GM04504 (cell line): Measurements from ENCODE around the gene DDX41.

Source experiments
- DNase-seq: peaks from one replicate; pipeline ENCODE4 v3.0.0-alpha.2; 2012; ENCODE audit warnings: low read depth

Gene DDX41

GRCh38 chr5:177483994-177484901 lies 32.5 kb downstream of the DDX41 start:
- no peak for DNase-seq

- DNase-seq = no peak
Observed at GRCh38 chr5:177483042-177483441, 33.7 kb downstream of the DDX41 start.

DNA sequence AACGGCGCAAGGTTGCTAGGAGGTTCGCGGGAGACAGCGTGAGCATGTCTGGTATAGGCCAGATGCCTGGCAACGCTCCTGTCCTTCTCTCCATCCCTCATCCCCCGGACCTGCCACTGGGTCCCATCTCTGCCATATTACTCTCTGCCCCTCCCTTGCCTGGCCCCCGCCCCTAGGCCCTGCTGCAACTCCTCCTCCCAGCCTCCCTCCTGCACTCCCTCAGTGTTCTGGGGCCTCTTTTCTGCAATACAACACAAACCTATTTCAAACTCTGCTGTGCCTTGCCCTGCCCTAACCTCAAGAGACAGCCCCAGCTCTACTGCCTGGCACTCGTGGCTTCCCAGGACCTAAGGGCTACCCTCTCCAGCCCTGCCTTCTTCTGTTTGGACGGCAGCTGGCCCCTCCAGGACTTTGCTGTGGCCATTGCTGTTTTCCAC lies 34.4 kb downstream of the DDX41 start:
- no peak for DNase-seq

DNA sequence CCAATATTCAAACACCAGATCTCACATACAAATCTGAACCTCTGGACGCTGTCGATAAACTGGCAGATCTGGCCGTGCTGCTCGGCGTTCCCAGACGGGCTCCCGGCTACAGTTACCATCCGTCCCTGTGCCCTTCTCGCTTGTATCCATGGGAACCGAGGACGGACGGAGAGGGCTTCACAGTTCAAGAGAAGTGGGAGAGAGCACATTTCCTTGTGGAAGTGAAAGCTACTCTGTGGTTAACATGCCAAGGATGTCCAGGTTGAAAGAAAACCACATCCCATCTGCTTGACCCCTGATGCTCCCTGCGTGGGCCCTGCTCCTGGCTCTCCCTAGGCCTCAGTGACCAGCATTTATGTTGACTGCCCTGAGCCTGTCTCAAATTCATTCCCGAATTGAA lies 37.0 kb downstream of the DDX41 start:
- no peak for DNase-seq

DNA sequence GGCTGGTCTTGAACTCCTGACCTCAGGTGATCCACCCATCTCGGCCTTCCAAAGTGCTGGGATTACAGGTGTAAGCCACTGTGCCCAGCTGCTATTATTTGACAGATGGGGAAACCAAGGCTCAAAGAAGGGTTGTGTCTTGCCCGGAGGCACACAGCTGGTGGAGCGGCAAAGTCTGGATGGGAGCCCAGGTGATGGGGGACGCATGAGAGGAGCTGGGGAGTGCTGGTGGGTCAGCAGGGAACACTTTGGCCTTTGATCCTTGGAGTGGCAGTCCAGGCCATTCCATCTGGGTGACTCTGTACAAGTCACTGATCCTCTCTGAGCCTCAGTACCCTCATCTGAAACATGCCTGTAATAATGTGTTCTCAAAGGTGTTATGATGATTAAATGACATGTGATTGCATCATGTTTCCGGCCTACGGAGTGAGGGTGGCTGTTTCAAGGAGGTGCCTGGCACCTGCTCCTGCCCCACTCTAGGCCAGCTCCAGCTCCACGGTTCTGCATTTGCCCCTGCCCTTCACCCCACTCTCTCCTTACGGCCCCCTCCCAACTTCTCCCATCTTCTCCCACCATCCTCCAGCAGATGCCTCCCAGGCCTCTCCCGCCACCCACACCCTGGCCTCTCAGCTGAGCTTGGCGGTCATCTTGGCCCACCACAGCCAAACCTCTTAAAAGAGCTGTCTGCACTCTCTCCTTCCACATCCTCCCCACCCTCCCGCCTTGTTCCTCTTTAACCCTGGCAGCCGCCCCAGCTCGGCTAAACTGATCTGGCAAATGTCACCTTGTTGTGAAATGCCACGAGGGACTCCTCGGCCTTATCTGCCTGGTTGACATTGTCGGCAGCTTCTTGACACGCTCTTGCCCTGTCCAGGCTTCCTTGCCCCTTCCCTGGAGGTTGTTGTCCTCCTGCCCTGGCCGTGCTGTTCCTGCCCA lies 37.8 kb downstream of the DDX41 start:
- DNase-seq = no peak

DNA sequence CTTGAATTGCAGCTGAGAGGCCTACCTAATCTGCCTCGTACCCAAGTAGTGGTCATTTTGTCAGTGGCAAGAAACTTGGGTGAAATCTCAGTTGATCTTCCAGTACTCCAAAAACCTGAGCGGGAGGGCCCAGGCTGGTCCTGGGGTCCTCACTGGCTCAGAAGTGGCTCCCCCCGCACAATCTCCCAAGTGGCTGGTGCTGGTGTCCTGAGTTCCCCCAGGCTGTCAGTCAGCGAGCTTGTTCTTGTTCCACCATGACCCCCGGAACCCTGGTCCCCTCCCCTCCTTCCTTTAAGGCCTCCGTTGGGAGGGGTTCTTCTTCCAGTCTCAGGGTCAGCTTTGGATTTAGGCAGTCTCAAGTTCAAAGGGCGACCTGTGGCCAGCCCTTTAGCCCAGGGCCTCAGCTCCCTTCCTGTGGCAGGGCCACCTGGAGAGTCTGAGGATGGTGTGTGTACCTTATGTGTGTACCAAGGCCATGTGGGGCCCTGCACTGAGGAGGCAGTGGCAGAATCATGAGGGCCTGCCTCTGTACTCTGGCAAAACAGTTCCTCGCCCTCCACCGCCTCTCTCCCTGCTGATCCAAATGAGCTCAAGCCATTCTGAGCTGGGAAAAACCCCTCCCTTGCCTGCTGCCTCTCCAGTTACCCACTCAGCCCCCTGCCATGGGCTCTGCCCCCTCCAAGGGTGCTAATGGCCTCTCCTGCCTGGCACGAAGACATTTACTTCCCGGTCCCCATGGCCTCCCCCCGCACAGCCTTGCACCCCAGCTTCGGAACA lies 38.9 kb downstream of the DDX41 start:
- no peak for DNase-seq

DNA sequence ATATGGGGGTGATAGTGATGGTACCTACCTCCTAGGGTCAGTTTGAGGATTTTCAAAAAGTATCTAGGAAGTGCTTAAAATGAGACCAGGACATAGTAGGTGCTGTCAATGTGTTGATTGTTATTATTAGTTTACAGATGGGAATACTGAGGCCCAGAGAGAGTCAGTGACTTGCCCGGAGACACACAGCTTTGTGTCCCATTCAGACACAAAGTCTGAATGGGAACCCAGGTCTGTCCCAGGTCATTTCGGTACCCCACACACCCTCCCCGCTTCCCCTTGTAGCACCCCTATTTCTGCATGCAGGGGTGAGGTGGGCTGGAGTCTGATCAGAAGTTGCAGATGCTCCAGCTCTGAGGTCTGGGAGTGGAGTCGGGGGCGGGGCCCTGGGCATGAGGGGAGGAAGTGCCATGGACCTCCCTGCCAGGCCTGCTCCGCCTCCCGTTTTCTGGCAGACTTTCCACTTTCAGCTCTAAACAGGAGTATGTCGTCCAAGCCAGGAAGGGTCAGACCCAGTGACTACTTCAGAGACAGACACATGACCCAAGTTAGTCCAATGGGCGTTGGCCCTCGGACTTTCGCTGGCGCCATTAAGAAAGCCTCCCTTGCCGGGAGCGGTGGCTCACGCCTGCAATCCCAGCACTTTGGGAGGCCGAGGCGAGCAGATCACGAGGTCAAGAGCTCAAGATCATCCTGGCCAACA lies 40.1 kb downstream of the DDX41 start:
- DNase-seq = no peak

GRCh38 chr5:177475563-177476427 lies 41.0 kb downstream of the DDX41 start:
- no peak for DNase-seq

- no peak for DNase-seq
Observed at GRCh38 chr5:177474846-177475562, 41.8 kb downstream of the DDX41 start.

DNA sequence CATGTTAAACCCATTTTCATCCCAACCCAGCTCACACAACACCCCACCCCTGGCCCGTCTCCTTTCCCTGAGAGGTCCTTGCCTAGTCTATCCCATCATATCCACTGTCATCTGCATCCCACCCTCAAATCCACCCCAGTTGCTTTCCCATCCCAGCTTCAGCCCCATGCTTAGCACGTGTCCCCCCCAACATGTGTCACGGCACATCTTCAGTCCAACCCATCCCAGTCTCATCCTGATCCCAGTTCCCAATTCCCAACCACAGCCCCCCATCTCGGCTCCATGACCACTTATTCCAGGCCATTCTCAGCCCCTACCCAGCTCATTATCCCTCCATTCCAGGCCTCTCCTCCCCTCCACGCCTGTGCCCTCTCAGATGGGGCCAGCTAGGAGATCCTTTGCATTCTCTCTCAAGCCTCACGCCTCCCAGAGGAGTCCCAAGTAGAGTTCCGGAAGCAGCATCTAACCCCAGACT lies 42.7 kb downstream of the DDX41 start:
- no peak for DNase-seq

GRCh38 chr5:177473443-177474001 lies 43.2 kb downstream of the DDX41 start, which contains the start of gene DBN1:
Gene DBN1 (minus strand): TSS chr5:177473634. CDS start chr5:177473521, 113 bp downstream.
- DNase-seq = no peak

- DNase-seq = no peak
Observed at GRCh38 chr5:177472460-177473442, 44.0 kb downstream of the DDX41 start.

- DNase-seq = no peak
Observed at GRCh38 chr5:177471610-177472356, 45.0 kb downstream of the DDX41 start.

- no peak for DNase-seq
Observed at GRCh38 chr5:177470759-177471536, 45.8 kb downstream of the DDX41 start.

DNA sequence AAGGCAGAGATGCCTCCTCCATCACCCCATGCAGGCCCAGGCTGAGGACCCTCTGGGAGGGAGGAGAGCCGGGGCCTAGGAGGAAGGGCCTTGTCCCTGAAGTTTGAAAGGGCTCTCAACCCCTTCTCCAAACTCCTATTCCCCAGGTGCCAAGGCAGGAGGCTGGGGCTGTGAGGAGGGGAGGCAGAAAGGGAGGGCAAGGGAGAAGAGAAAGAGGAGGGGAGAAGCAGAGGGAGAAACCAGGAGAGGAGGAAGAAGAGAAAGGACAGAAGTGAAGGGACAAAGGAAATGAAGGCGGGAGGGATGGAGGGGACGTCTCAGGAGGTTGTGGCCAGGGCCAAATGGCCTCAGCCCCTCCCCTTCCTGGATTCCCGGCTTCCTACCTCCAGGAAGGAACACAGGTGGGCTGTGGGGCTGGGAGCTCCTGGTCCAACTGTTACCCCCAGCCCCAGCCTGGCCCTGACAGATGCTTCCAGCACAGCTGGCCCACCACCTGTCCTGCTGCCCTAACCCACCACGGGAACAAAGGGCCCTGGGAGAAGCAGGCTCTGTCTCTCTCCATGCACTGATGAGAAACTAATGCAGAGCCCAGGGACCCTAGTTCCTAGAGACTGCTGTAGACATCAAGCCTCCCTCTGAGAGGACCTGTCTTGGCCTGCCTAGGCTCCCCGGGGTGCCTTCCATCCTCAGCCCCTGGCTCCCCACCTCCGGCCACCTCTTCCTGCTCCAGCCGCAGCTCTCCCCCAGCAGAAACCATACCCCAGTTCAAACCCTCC lies 46.8 kb downstream of the DDX41 start:
- no peak for DNase-seq
